HepG2 (cell line): ENCODE measurements around the gene TOP3B. TPM values are rescaled to one million over a fixed set of nuclear protein-coding genes. Genes with fewer than 3 reads are reported as not detected.

Experiments
- ATAC-seq: fragments of 200-7000 bp; cut with Tn5 transposase; 3 replicates; pipeline ENCODE4 v1.9.1; 2020; ENCODE audit warnings: mild to moderate bottlenecking, moderate library complexity
- BruUV-seq: library from RNA; stranded (reverse); fragments of 400-500 nt; replicated peaks from 2 replicates; lab custom pipeline; 2021; lab: Mats Ljungman, UMichigan
- CTCF ChIA-PET: fragments of 300-600 bp; formaldehyde crosslinking; extraction: SDS; loops from one replicate; lab custom pipeline; 2021; ENCODE audit warnings: low total read pairs, inconsistent platforms, low intra/inter-chr PET ratio; lab: Yijun Ruan, JAX
- POLR2A ChIA-PET: fragments of 350-600 bp; sonication (Branson Sonifier 250); formaldehyde crosslinking; loops from one replicate; lab custom pipeline; 2020; ENCODE audit warnings: antibody characterized with exemption, inconsistent platforms; lab: Yijun Ruan, JAX
- DNase-seq: peaks from one replicate; pipeline ENCODE4 v3.0.0-alpha.2; 2015; ENCODE audit warnings: low spot score
- FAIRE-seq: peaks from 3 replicates; lab custom pipeline; 2011; peaks lifted over from hg19 to GRCh38; lab: Jason Lieb, UNC
- H2AFZ ChIP-seq: one replicate; pipeline ENCODE4 v1.6.1; 2011; ENCODE audit warnings: low read length, inconsistent platforms
- H3K27ac ChIP-seq: fragments of 300-600 bp; 3 replicates; pipeline ENCODE4 v1.8.0; 2011; ENCODE audit warnings: mixed run types, mild to moderate bottlenecking, mixed read lengths, low read length, inconsistent platforms; ENCODE audit not compliant: insufficient read depth; ENCODE audit errors: extremely low read length
- H3K27me3 ChIP-seq, 2 experiments: fragments of 200-600 bp in 1 of 2; 2 replicates in 1 of 2; 3 replicates in 1 of 2; pipeline versions ENCODE4 v1.6.0 to v1.8.0; 2011; ENCODE audit warnings: low read length in 2 of 2, mild to moderate bottlenecking in 2 of 2, moderate library complexity in 2 of 2, inconsistent platforms in 1 of 2; ENCODE audit not compliant: insufficient read depth in 2 of 2, control insufficient read depth in 1 of 2
- H3K36me3 ChIP-seq, 2 experiments: fragments of 200-600 bp in 1 of 2; replicated peaks in 1 of 2; 2 replicates in 1 of 2; 3 replicates in 1 of 2; pipeline versions ENCODE4 v1.5.1 to v1.8.0; 2011; ENCODE audit warnings: low read length in 2 of 2, inconsistent platforms in 1 of 2; ENCODE audit not compliant: insufficient read depth in 2 of 2, control insufficient read depth in 1 of 2
- H3K4me1 ChIP-seq: 2 replicates; pipeline ENCODE4 v1.5.1; 2012; ENCODE audit warnings: low read length, inconsistent platforms; ENCODE audit not compliant: insufficient read depth
- H3K4me2 ChIP-seq: 2 replicates; pipeline ENCODE4 v1.6.0; 2011; ENCODE audit warnings: low read depth, low read length, inconsistent platforms
- H3K4me3 ChIP-seq, 3 experiments: fragments of 200-600 bp in 1 of 3; sonication (generic), shearing (Covaris generic) in 1 of 3; replicated peaks in 1 of 3; 2 replicates each; pipeline ENCODE4 v1.5.1; 2011 to 2016; ENCODE audit warnings: low read length in 3 of 3, inconsistent platforms in 2 of 3, low read depth in 2 of 3, mild to moderate bottlenecking in 2 of 3, control low read depth in 1 of 3, mixed read lengths in 1 of 3; ENCODE audit not compliant: insufficient read depth in 1 of 3
- H3K79me2 ChIP-seq: one replicate; pipeline ENCODE4 v1.6.1; 2011; ENCODE audit warnings: low read length, inconsistent platforms; ENCODE audit not compliant: insufficient read depth
- H3K9ac ChIP-seq: 2 replicates; pipeline ENCODE4 v1.6.0; 2011; ENCODE audit warnings: mild to moderate bottlenecking, low read depth, low read length, inconsistent platforms; ENCODE audit not compliant: insufficient read depth
- H3K9me3 ChIP-seq: 2 replicates; pipeline ENCODE4 v1.5.1; 2012; ENCODE audit warnings: mild to moderate bottlenecking, low read length
- H4K20me1 ChIP-seq: 2 replicates; pipeline ENCODE4 v1.6.0; 2011; ENCODE audit warnings: inconsistent platforms, mild to moderate bottlenecking, low read length, moderate library complexity; ENCODE audit not compliant: insufficient read depth
- AGO2 ChIP-seq: fragments of 200-400 bp; formaldehyde crosslinking; optimal IDR thresholded peaks from 2 replicates; pipeline ENCODE3; 2017; ENCODE audit warnings: mild to moderate bottlenecking, low read depth, low read length, moderate library complexity
- PATZ1 ChIP-seq: sonication (generic); formaldehyde crosslinking; IDR thresholded peaks from 2 replicates; pipeline ENCODE4 v1.4.0; 2020; ENCODE audit warnings: missing genetic modification reagents
- ZBTB43 ChIP-seq: sonication (generic); formaldehyde crosslinking; conservative IDR thresholded peaks from 2 replicates; pipeline ENCODE4 v1.4.0; 2020; ENCODE audit warnings: missing genetic modification reagents
- WGBS: methylation state at CpG from one replicate; pipeline ENCODE4 v1.1.6; 2017; ENCODE audit warnings: low lambda C conversion rate; 5-methylcytosine and 5-hydroxymethylcytosine counted together
- in situ Hi-C: cut with HindIII; loops from 2 replicates; pipeline ENCODE4 v1.10.0; 2017; ENCODE audit warnings: low pct_unique_long_range_greater_than_20kb; ENCODE audit not compliant: extremely low pct_ligation_motif_present
- intact Hi-C: fragments of 100-400 bp; cut with micrococcal nuclease; formaldehyde crosslinking; loops from one replicate; pipeline ENCODE4 v1.10.0; 2022; ENCODE audit not compliant: unreplicated experiment
- polyA plus RNA-seq, 8 experiments: library from polyadenylated mRNA; depleted of rRNA in 3 of 8; stranded (reverse) in 7 of 8; unstranded in 1 of 8; fragments of >200 nt; fragmentation: Illumina TruSeq in 4 of 8; extraction: Trizol in 4 of 8; gene quantifications; 2 replicates each; pipeline versions ENCODE4 v1.2.1 to v1.2.3, GENCODE V29; 2011 to 2016; ENCODE audit warnings: low read depth in 4 of 8, missing spikeins in 1 of 8, mixed read lengths in 1 of 8; ENCODE audit not compliant: insufficient read depth in 1 of 8
- total RNA-seq, 5 experiments: library from RNA; depleted of rRNA; stranded (reverse); fragments of >200 nt; fragmentation: Illumina TruSeq; extraction: Trizol; gene quantifications; 2 replicates each; pipeline ENCODE4 v1.2.3, GENCODE V29; 2016; ENCODE audit warnings: low read depth in 1 of 5
- TF ChIP-seq, protein P1 (sequence below): sonication (generic); formaldehyde crosslinking; IDR thresholded peaks from 2 replicates; pipeline ENCODE4 v1.9.0; 2021; ENCODE audit warnings: missing genetic modification reagents, mild to moderate bottlenecking, borderline replicate concordance
- TF ChIP-seq, protein P2 (sequence below): IDR thresholded peaks from 2 replicates; pipeline ENCODE4 v1.6.1; 2018; ENCODE audit warnings: missing genetic modification reagents, mild to moderate bottlenecking, missing compliant biosample characterization

TOP3B gene
- total and polyA plus RNA-seq, 2 of the 13 experiments (the other 11 are each of a cell fraction or from before 2014, with no cell fraction given) = 28.5 to 29.7 TPM

- no peak overlapping the region for H3K27ac ChIP-seq
- H3K9ac ChIP-seq = no peak overlapping the region
- DNase-seq (no peak), FAIRE-seq (no peak), ATAC-seq (no peak)
- ChIA-PET CTCF (no interaction called here), POLR2A (interaction anchor here (1.3 kb wide), 1 partner anchor 12 kb away, joined by 5 read pairs; the partner anchor contains the start of gene TOP3B)
- TF ChIP-seq, protein P1, sequence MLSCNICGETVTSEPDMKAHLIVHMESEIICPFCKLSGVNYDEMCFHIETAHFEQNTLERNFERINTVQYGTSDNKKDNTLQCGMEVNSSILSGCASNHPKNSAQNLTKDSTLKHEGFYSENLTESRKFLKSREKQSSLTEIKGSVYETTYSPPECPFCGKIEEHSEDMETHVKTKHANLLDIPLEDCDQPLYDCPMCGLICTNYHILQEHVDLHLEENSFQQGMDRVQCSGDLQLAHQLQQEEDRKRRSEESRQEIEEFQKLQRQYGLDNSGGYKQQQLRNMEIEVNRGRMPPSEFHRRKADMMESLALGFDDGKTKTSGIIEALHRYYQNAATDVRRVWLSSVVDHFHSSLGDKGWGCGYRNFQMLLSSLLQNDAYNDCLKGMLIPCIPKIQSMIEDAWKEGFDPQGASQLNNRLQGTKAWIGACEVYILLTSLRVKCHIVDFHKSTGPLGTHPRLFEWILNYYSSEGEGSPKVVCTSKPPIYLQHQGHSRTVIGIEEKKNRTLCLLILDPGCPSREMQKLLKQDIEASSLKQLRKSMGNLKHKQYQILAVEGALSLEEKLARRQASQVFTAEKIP (CRISPR knock-in tag) = no peak
- TF ChIP-seq AGO2 = peak; percentile 28
- no peak for TF ChIP-seq ZBTB43
- no peak for TF ChIP-seq PATZ1 (CRISPR knock-in tag)
- TF ChIP-seq, protein P2, sequence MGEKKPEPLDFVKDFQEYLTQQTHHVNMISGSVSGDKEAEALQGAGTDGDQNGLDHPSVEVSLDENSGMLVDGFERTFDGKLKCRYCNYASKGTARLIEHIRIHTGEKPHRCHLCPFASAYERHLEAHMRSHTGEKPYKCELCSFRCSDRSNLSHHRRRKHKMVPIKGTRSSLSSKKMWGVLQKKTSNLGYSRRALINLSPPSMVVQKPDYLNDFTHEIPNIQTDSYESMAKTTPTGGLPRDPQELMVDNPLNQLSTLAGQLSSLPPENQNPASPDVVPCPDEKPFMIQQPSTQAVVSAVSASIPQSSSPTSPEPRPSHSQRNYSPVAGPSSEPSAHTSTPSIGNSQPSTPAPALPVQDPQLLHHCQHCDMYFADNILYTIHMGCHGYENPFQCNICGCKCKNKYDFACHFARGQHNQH = no peak
- 96% methylated on average over 7 of the region's 19 CpGs for whole genome bisulfite sequencing
- no peak overlapping the region for H2AFZ ChIP-seq
- no peaks in the 10 kb centered on the region for H3K4me1 ChIP-seq
- no peaks in the 10 kb centered on the region for H4K20me1 ChIP-seq
- peaks cover 30 to 84% of the 10 kb centered on the region in 2 experiments for H3K36me3 ChIP-seq
- intact Hi-C loops (no loop called here), in situ Hi-C loops (no loop called here)
- H3K9me3 ChIP-seq = no peaks in the 10 kb centered on the region
- H3K27me3 ChIP-seq = no peaks in the 10 kb centered on the region
- no peak overlapping the region for H3K4me3 ChIP-seq
- no peaks in the 10 kb centered on the region for H3K79me2 ChIP-seq
- no peak overlapping the region for H3K4me2 ChIP-seq
- BruUV-seq = no TSS peak
Observed at GRCh38 chr22:21970037-21970799, 12.4 kb downstream of the TOP3B start.
